ENCODE measurements around the gene CCDC61. TPM values are rescaled to one million over a fixed set of nuclear protein-coding genes. Genes with fewer than 3 reads are reported as not detected.

The CCDC61 gene
- total and polyA plus RNA-seq, 12 donors, result 6.6 to 11.6 (median 8.3) TPM

GRCh38 chr19:46067691-46068090 lies 72.4 kb downstream of the CCDC61 start:
- no peak for TF ChIP-seq CTCF (IDR thresholded peaks at IDR 0.05)
- intact Hi-C loops (cut with DNase I), result no loop called here
- Histone ChIP-seq H3K9me3 (no peaks in the 10 kb centered on the region), H3K27me3 (peaks cover 0 to 94% (median 75%) of the 10 kb centered on the region in 7 donors), H3K36me3 (no peaks in the 10 kb centered on the region), H3K4me3 (no peak overlapping the region), H3K4me1 (no peaks in the 10 kb centered on the region), H3K27ac (no peak overlapping the region)
- DNase-seq (no peak), ATAC-seq (no peak)
- WGBS, 2 donors, result 81 to 89% methylated on average over 1 of the region's 1 CpG

Small RNA genes lying within 50 kb of the gene (microRNA-seq; reads per million reads assigned to microRNA genes)
- 68.2 to 81.8 reads per million in 2 donors for gene MIR769

Other genes starting within 250 kb of the CCDC61 start
- gene SIX5, start 226.2 kb upstream of the CCDC61 start, total RNA-seq, result 10 to 100 TPM; 16.8 to 24.5 (median 21.3) TPM
- gene SIX5, start 226.2 kb upstream of the CCDC61 start, polyA plus RNA-seq, result 10 to 100 TPM; 15.5 to 29.3 TPM
- gene DMPK, start 213.0 kb upstream of the CCDC61 start, total RNA-seq, result 100 to 1,000 TPM; 220 to 377 (median 296) TPM
- 100 to 1,000 TPM; 377 to 439 TPM for gene DMPK, start 213.0 kb upstream of the CCDC61 start, polyA plus RNA-seq
- 10 to 100 TPM; 54.2 to 78.1 (median 69.3) TPM for gene DMWD, start 202.6 kb upstream of the CCDC61 start, total RNA-seq
- gene DMWD, start 202.6 kb upstream of the CCDC61 start, polyA plus RNA-seq, result 10 to 100 TPM; 44.6 to 58.9 TPM
- under 1 TPM in 2 of 10 donors, not detected in 8; 0.09 to 0.15 TPM for gene RSPH6A, start 180.2 kb upstream of the CCDC61 start, total RNA-seq
- gene RSPH6A, start 180.2 kb upstream of the CCDC61 start, polyA plus RNA-seq, result not detected
- 10 to 100 TPM; 22.4 to 45.0 (median 33.0) TPM for gene SYMPK, start 132.3 kb upstream of the CCDC61 start, total RNA-seq
- 10 to 100 TPM; 30.5 to 75.0 TPM for gene SYMPK, start 132.3 kb upstream of the CCDC61 start, polyA plus RNA-seq
- gene FOXA3, start 131.1 kb upstream of the CCDC61 start, total RNA-seq, result under 1 TPM in 1 of 10 donors, not detected in 9; 0.11 TPM
- under 1 TPM in 1 of 2 donors, not detected in 1; 0.01 TPM for gene FOXA3, start 131.1 kb upstream of the CCDC61 start, polyA plus RNA-seq
- gene IRF2BP1, start 109.3 kb upstream of the CCDC61 start, total RNA-seq, result 10 to 100 TPM; 15.9 to 23.0 (median 20.3) TPM
- gene IRF2BP1, start 109.3 kb upstream of the CCDC61 start, polyA plus RNA-seq, result 10 to 100 TPM in 1 of 2 donors, 1 to 10 TPM in 1; 8.0 to 13.4 TPM
- 10 to 100 TPM in 6 of 10 donors, 1 to 10 TPM in 4; 8.1 to 17.0 (median 10.3) TPM for gene MYPOP, start 92.9 kb upstream of the CCDC61 start, total RNA-seq
- gene MYPOP, start 92.9 kb upstream of the CCDC61 start, polyA plus RNA-seq, result 1 to 10 TPM; 7.1 to 8.9 TPM
- not detected for gene NANOS2, start 80.7 kb upstream of the CCDC61 start, total RNA-seq
- not detected for gene NANOS2, start 80.7 kb upstream of the CCDC61 start, polyA plus RNA-seq
- gene NOVA2, start 21.6 kb upstream of the CCDC61 start, total RNA-seq, result 1 to 10 TPM; 4.4 to 7.8 (median 5.9) TPM
- gene NOVA2, start 21.6 kb upstream of the CCDC61 start, polyA plus RNA-seq, result 1 to 10 TPM; 1.6 to 8.2 TPM
- 1 to 10 TPM in 1 of 10 donors, under 1 TPM in 1, not detected in 8; 0.81 to 1.1 TPM for gene PGLYRP1, start 27.6 kb downstream of the CCDC61 start, total RNA-seq
- under 1 TPM in 1 of 2 donors, not detected in 1; 0.16 TPM for gene PGLYRP1, start 27.6 kb downstream of the CCDC61 start, polyA plus RNA-seq
- gene IGFL4, start 45.5 kb downstream of the CCDC61 start, total RNA-seq, result not detected
- not detected for gene IGFL4, start 45.5 kb downstream of the CCDC61 start, polyA plus RNA-seq
- not detected for gene IGFL3, start 129.2 kb downstream of the CCDC61 start, total RNA-seq
- gene IGFL3, start 129.2 kb downstream of the CCDC61 start, polyA plus RNA-seq, result not detected
- gene IGFL2, start 152.8 kb downstream of the CCDC61 start, total RNA-seq, result under 1 TPM in 1 of 10 donors, not detected in 9; 0.44 TPM
- not detected for gene IGFL2, start 152.8 kb downstream of the CCDC61 start, polyA plus RNA-seq
- gene IGFL1, start 234.3 kb downstream of the CCDC61 start, total RNA-seq, result not detected
- not detected for gene IGFL1, start 234.3 kb downstream of the CCDC61 start, polyA plus RNA-seq

Data from heart right ventricle (tissue), 16 donors.